RWPE1 (cell line): Measurements from ENCODE around the gene IMMP2L.

Experiments
- CTCF ChIA-PET: fragments of 350-600 bp; sonication (Branson Sonifier 250); formaldehyde crosslinking; extraction: SDS; loops from one replicate; lab custom pipeline; 2021; lab: Yijun Ruan, JAX
- POLR2A ChIA-PET: fragments of 400-600 bp; formaldehyde crosslinking; extraction: SDS; loops from one replicate; lab custom pipeline; 2020; ENCODE audit warnings: antibody characterized with exemption; ENCODE audit not compliant: low non-redundant PET; lab: Yijun Ruan, JAX
- DNase-seq: peaks from one replicate; pipeline ENCODE4 v3.0.0; 2012; ENCODE audit warnings: low spot score
- H3K27ac ChIP-seq: fragments of 450-650 bp; 2 replicates; pipeline ENCODE4 v1.5.1; 2017
- TF ChIP-seq, protein P1 (sequence below): fragments of 450-650 bp; conservative IDR thresholded peaks from 2 replicates; pipeline ENCODE4 v1.5.1; 2017; ENCODE audit warnings: low read depth, mild to moderate bottlenecking

Gene IMMP2L

GRCh38 chr7:111352319-111352718 lies 210.0 kb downstream of the IMMP2L start:
- ChIA-PET CTCF (no interaction called here), POLR2A (no interaction called here)
- TF ChIP-seq, protein P1, sequence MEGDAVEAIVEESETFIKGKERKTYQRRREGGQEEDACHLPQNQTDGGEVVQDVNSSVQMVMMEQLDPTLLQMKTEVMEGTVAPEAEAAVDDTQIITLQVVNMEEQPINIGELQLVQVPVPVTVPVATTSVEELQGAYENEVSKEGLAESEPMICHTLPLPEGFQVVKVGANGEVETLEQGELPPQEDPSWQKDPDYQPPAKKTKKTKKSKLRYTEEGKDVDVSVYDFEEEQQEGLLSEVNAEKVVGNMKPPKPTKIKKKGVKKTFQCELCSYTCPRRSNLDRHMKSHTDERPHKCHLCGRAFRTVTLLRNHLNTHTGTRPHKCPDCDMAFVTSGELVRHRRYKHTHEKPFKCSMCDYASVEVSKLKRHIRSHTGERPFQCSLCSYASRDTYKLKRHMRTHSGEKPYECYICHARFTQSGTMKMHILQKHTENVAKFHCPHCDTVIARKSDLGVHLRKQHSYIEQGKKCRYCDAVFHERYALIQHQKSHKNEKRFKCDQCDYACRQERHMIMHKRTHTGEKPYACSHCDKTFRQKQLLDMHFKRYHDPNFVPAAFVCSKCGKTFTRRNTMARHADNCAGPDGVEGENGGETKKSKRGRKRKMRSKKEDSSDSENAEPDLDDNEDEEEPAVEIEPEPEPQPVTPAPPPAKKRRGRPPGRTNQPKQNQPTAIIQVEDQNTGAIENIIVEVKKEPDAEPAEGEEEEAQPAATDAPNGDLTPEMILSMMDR: no peak
- no peak for DNase-seq
- H3K27ac ChIP-seq: no peak overlapping the region

DNA sequence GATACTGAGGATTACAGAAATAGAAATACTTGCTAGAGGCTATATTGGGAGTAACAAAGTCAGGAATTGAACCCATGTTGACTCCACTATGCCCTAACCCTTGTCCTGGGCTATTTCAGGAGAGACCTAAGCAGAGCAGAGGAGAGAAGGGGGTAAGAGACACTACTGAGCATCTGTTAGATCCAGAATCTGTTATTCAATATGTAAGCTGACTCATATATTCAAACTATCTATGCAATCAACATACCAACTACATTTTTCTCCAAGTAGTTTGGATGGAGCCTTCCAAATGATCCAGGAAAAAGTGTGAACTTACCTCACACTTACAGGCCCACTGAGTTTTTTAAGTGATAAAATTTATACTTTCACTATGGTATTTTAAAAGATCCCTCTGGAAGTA lies 216.1 kb downstream of the IMMP2L start:
- CTCF ChIA-PET: no interaction called here
- no peak for DNase-seq
- H3K27ac ChIP-seq: no peak overlapping the region
- POLR2A ChIA-PET: no interaction called here
- TF ChIP-seq, protein P1: no peak

DNA sequence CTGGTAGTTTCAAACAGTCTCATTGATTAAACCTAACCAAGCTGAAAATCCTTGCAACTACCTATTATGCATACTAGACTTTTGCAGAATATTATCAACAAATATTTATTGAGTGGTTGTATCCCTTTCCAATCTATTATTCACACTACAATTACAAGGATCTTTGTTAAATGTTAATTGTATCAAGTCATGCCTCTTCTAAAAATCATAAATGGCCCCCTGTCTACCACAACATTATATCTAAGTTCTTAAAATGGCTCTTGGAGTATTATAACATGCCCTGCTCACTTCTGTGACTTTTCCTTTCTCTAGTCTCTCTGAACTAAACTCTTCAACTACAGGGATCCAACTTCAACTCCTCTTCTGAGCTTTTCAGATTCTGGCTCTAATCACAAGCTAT lies 219.3 kb downstream of the IMMP2L start:
- DNase-seq: no peak
- ChIA-PET CTCF (no interaction called here), POLR2A (no interaction called here)
- H3K27ac ChIP-seq: no peak overlapping the region
- TF ChIP-seq, protein P1: no peak

DNA sequence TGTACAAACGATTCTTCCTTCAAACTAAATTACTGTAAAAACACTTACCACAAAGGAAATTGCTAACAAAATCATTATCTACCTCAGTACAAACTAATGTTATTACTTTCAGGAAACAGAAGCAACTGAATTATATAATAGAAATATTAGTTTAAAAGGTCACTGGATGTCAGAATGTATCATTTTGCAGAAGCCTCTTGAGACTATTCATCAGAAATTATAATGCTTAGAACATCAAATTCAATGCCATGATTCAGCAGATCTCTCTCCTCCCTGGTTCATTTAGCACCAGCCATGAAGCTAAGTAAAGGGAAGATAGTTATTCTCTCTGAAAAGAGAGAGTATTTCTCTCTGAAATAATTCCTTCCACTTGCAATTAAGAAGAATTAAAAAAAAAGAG lies 223.3 kb downstream of the IMMP2L start:
- no peak for DNase-seq
- ChIA-PET POLR2A (no interaction called here), CTCF (interaction anchor here (0.6 kb wide), 1 partner anchor 69 kb away, joined by 5 read pairs; no protein-coding TSS in a partner anchor)
- no peak overlapping the region for H3K27ac ChIP-seq
- TF ChIP-seq, protein P1: no peak

- TF ChIP-seq, protein P1: no peak
- CTCF ChIA-PET: no interaction called here
- no peak for DNase-seq
- no peak overlapping the region for H3K27ac ChIP-seq
- POLR2A ChIA-PET: no interaction called here
Observed at GRCh38 chr7:111333010-111333409, 229.3 kb downstream of the IMMP2L start.

GRCh38 chr7:111330235-111330523 lies 232.1 kb downstream of the IMMP2L start:
- CTCF ChIA-PET: interaction anchor here (0.7 kb wide), 1 partner anchor 392 kb away, joined by 3 read pairs; no protein-coding TSS in a partner anchor

More at GRCh38 chr7:111330235-111330523, 232.1 kb downstream of the IMMP2L start:
- no peak for DNase-seq
- TF ChIP-seq, protein P1: no peak
- POLR2A ChIA-PET: no interaction called here
- H3K27ac ChIP-seq: no peak overlapping the region
